ENCODE results near the gene RPL27A.

The RPL27A gene

DNA sequence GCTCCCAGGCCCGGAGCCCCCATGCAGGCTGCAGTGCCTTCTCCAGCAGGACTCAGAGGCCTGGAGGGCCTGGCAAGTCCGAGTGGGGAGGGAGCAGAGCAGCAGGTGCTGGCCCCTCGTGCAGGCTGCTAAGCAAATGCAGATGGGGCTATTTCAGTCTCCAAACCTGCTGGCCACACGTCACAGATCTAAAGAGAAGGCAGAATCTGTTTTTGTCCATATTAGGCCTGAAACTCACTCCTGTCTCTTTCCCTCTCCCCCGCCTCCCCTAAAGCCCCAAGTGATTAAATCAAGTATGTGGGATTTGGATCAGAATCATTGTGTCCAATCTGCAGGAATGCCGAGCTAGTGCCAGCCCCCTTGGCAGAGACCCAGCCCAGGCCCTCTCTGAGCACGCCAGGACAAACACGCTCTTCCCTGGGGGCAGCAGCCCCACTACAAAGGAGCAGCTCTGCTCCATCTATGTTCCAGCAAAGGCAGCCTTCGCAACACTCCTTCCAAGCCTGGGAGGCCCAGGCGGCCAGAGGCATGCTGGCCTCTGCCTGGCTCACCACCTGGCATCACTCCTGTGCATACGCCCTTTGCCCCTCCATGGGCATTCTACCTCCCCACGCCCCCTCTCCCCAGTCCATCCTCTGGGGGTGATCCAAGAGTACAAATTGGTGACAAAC, 26.5 kb downstream of the RPL27A start:
- no peak for DNase-seq (ENCODE audit: low spot score)
- TF ChIP-seq CTCF (IDR thresholded peaks at IDR 0.05; ENCODE audit: extremely low read depth, missing control alignments) = no peak

DNA sequence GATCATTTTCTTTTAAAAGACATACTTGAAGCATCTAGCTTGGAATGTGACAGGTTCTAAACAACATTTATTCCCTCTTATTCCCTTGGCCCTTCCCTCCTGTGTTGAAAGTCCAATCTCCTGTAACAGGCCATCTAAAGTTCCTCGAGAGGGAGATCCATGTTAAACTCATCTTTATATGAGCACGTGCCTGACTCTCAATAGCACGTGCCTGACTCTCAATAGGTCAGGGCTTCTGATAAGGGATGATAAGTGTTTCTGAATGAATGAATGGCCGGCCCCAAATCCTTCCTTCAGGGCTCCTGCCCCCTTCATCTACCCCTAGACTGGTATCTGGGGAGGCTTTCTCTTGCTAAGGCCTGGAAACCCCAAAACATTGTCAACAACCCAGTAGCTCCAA, 27.2 kb downstream of the RPL27A start:
- DNase-seq (ENCODE audit: low spot score) = no peak
- no peak for TF ChIP-seq CTCF (IDR thresholded peaks at IDR 0.05; ENCODE audit: extremely low read depth, missing control alignments)

GRCh38 chr11:8711895-8712442, 29.4 kb downstream of the RPL27A start:
- DNase-seq (ENCODE audit: low spot score) = no peak
- no peak for TF ChIP-seq CTCF (IDR thresholded peaks at IDR 0.05; ENCODE audit: extremely low read depth, missing control alignments)

DNA sequence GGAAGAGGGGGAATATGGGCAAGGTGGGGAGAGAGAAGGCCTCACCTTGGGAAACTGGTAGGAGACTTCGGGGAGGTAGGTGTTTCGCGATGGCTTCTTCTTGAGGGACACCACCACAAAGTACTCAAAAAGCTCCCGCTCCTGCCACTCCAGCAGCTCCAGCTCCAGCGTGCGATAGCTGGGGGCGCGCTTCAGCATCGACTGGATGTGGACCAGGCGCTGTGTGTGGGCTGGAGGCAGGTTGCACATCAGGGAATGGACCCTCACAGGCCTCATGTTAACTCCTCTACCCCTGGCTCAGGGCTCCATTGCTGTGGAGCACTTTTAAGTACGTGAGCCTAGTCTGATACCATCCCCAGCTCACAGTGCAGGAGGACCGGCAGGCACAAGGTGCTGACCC, 29.9 kb downstream of the RPL27A start:
- no peak for DNase-seq (ENCODE audit: low spot score)
- TF ChIP-seq CTCF (IDR thresholded peaks at IDR 0.05; ENCODE audit: extremely low read depth, missing control alignments) = no peak

DNA sequence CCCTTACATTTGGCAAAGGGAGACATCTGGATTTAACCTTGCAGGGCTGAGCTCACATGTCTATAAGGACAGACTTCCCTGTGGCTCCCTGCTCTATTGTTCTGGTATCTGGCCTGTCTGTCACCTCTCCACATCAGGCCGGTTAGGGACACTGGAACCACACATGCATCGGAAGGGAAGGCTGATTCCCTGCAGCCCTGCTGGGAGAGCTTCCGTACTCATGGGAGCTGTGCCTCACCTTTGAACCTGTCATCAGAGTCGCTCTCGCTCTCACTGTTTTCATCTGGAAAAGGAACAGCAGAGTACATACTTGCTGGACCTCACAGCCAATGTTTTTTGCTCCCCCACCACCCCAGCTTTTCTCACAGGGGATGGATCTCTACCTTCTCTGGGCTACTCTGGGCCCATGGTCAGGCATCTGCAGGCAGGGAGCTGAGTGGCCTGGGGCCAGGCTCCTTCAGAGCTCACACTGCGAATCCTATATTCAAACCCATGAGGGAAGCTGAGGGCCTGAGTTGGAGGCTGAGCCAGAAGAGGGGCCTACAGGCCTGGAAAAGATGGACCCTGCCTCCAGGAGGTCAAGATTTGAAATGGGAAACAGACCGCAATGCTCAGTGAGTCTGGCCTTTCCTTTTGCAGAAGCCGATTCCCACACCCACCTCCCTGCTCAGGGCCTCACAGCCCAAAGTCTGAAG, 31.3 kb downstream of the RPL27A start:
- no peak for TF ChIP-seq CTCF (IDR thresholded peaks at IDR 0.05; ENCODE audit: extremely low read depth, missing control alignments)
- no peak for DNase-seq (ENCODE audit: low spot score)

GRCh38 chr11:8714622-8715225, 32.1 kb downstream of the RPL27A start:
- TF ChIP-seq CTCF (IDR thresholded peaks at IDR 0.05; ENCODE audit: extremely low read depth, missing control alignments) = no peak
- DNase-seq (ENCODE audit: low spot score) = no peak

DNA sequence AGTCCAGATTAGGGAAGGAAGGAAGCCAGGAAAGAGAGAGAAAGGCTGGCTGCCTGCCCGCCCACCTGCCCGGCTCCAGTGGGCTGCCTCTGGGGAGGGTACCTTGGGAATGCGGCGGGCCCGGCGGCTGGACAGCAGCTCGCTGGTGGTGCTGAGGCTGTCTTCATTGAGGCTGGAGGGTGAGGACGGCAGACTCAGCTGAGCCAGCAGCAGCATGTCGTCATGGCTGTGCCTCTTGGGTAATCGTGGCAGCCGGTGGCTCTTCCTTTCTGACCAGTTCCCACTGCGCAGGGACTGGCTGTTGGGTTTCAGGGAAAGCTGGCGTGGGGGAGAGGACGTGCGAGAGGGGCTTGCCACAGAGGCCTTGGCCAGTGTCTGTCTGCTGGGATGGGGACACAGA, 32.9 kb downstream of the RPL27A start:
- DNase-seq (ENCODE audit: low spot score) = no peak
- TF ChIP-seq CTCF (IDR thresholded peaks at IDR 0.05; ENCODE audit: extremely low read depth, missing control alignments) = no peak

All from GM20000 (cell line).